WTC11 (cell line): ENCODE data around the gene LZTS2.

Source experiments
- FOXP1 ChIP-seq: sonication (generic); formaldehyde crosslinking; IDR thresholded peaks from 2 replicates; pipeline ENCODE4 v1.8.0; 2022; ENCODE audit warnings: missing genetic modification reagents, mild to moderate bottlenecking, moderate library complexity, borderline replicate concordance
- SMAD4 ChIP-seq: sonication (generic); formaldehyde crosslinking; IDR thresholded peaks from 2 replicates; pipeline ENCODE4 v1.8.0; 2022; ENCODE audit warnings: mild to moderate bottlenecking, missing genetic modification reagents
- ZNF138 ChIP-seq: sonication (generic); formaldehyde crosslinking; conservative IDR thresholded peaks from 2 replicates; pipeline ENCODE4 v1.8.1; 2022; ENCODE audit warnings: mild to moderate bottlenecking, moderate library complexity, missing genetic modification reagents
- TF ChIP-seq, protein P1 (sequence below): fragments of 200-600 bp; IDR thresholded peaks from 2 replicates; pipeline ENCODE4 v1.8.0; 2022; ENCODE audit warnings: antibody characterized with exemption

DNA sequence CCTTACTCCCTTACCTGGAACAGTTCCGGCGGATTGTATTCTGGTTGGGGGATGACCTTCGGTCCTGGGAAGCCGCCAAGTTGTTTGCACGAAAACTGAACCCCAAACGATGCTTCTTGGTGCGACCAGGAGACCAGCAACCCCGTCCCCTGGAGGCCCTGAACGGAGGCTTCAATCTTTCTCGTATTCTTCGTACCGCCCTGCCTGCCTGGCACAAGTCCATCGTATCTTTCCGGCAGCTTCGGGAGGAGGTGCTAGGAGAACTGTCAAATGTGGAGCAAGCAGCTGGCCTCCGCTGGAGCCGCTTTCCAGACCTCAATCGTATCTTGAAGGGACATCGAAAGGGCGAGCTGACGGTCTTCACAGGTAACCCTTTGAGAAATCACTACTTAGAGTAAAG lies 10.5 kb upstream of the LZTS2 start:
- TF ChIP-seq SMAD4 (CRISPR knock-in tag) (no peak), FOXP1 (CRISPR knock-in tag) (no peak), ZNF138 (CRISPR knock-in tag) (no peak)
- TF ChIP-seq, protein P1, sequence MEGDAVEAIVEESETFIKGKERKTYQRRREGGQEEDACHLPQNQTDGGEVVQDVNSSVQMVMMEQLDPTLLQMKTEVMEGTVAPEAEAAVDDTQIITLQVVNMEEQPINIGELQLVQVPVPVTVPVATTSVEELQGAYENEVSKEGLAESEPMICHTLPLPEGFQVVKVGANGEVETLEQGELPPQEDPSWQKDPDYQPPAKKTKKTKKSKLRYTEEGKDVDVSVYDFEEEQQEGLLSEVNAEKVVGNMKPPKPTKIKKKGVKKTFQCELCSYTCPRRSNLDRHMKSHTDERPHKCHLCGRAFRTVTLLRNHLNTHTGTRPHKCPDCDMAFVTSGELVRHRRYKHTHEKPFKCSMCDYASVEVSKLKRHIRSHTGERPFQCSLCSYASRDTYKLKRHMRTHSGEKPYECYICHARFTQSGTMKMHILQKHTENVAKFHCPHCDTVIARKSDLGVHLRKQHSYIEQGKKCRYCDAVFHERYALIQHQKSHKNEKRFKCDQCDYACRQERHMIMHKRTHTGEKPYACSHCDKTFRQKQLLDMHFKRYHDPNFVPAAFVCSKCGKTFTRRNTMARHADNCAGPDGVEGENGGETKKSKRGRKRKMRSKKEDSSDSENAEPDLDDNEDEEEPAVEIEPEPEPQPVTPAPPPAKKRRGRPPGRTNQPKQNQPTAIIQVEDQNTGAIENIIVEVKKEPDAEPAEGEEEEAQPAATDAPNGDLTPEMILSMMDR: no peak
